ENCODE data around the gene GTF2F2.
"Not testable (repeated sequence)": the region's sequence is repeated elsewhere in the genome, so short reads cannot be mapped to it uniquely, and the experiment has no call there.

The GTF2F2 gene

DNA sequence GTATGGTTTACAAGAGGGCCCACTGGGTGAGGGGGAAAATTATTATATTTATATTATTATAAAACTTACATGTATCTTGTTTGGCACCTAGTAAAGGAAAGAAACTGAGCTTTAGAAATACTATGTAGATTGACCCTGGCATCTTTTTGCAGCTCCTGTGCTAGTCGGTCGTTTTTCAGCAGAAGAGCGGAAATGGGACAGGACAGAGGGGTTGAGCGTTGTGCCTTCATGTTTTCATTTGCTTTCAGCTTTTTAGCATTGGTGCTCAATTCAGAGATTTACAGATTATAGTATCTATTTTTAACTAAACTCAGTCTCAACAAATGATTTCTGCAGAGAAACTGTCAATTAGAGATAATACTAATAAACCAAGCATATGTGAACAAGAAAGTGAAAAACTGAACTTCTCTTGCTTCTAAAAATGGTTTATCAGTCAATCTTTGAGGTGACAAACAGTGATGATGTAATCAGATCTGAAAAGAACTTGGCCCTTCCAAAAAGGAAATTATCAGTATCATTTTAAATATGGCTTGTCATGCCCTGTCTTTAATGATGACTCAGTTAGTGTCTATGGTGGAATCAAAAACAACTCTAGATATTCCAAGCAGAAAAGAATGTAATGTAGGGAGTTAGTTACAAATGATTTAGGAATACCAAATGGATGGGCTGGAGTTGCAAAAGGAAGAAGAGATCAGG is 137.5 kb downstream of the GTF2F2 start:
- DNase-seq: no peak

DNA sequence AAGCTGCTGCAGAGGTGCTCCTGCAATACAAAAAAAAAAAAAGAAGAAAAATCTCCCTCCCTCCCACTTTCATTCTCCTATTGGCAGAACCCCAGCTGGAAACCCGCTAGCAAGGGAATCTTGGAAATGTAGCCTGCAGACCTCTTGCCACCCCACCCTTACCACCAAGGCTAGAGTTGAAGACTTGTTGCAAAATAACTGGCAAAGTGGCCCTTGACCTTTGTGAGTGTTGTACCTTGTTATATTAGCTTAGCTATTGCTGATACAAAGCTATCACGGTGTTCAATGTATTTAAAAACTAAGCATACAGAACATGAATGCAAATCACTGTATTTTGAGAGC is 138.0 kb downstream of the GTF2F2 start:
- DNase-seq: no peak

DNA sequence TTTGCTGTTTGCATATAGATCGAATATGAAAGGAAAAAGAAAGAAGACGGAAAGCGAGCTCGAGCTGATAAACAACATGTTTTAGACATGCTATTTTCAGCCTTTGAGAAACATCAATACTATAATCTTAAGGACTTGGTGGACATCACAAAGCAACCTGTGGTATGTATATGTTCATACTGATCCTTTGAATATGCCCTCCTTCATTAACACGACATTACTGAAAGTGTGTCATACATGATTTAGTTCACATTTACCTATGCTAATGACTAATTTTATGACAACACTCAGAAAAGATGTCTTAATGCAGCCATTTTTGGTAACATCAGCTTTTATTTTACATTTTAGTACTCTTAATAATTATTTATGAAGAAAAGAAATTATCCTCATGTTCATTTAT is 146.9 kb downstream of the GTF2F2 start:
- no peak for DNase-seq

DNA sequence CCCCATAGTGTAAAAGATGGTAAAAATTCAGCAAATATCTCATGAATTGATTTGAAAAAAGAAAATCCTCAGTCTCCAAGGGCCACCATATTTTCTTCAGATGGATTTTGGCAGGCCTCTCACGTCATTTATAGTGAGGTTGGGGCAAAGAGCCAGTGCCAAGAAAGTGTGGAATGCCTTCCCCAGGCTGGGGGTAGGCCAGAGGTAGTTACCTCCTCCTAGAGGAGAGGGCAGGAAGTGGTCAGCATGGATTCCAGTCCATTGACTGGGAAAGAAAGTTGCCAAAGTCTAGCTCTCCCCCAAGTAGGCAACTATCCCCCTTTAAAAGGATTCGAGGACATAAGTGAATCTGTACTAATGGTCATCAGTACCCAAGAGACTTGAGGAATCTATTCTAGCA is 148.9 kb downstream of the GTF2F2 start:
- no peak for DNase-seq

DNA sequence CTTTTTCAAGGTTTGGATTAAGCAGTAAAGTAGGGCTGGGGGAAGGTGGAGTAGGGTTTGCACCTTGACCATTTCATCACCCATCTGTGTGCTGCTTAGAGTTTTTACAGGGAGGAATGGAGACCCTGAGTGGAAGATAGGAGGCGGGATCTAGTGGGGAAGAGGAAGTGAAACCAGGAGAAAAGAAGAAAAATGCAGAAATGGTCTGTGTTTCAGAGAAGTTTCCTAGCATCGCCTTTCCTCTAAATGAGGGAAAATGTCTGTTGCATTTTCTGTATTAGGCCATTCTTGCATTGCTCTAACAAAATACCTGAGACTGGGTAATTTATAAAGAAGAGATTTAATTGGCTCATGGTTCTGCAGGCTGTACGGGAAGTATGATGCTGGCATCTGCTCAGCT is 156.6 kb downstream of the GTF2F2 start:
- no peak for DNase-seq

DNA sequence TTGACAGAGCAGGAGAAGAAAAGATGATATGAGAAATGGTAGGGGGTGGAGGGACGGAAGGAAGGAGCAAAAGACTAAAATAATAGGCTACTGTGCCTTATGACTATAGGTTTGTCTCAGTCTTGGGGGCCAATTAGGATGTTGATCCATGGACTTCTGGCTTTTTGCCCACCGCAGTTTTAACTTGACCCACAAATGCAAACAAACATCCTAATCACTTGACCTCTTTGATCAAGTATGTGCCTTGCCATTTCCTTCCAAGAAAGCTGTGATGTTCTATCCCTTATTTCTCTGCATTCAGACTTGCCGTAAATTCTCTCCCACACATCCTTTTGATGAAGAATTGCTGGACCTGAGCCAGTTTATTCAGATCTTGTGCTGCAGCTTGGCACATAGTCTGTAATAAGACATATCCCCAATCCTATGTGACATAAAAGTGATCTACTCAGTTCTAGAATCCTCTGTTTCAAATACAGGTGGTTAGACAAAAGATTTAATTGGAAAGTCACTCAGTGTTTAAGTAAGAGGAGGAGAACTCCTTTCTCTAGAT is 157.9 kb downstream of the GTF2F2 start:
- DNase-seq: no peak

DNA sequence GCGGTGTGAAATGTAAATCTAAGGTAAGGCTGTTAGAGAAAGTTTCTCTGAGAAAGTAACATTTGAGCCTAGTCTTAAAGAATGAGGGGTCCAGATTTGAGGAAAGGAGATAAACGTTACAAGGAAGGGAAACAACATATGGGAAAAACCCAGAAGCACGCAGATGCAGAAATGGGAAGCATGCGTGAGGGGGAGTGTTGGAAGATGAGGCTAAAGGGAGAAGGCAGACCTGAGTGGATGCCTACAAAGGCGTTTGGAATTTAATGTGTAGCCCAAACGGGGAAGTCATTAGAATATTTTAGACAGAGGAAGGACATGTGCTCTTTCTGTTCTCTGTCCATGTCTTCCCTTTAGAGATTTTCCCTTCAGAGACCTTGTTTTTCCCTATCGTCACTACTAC is 159.7 kb downstream of the GTF2F2 start:
- DNase-seq: no peak

DNA sequence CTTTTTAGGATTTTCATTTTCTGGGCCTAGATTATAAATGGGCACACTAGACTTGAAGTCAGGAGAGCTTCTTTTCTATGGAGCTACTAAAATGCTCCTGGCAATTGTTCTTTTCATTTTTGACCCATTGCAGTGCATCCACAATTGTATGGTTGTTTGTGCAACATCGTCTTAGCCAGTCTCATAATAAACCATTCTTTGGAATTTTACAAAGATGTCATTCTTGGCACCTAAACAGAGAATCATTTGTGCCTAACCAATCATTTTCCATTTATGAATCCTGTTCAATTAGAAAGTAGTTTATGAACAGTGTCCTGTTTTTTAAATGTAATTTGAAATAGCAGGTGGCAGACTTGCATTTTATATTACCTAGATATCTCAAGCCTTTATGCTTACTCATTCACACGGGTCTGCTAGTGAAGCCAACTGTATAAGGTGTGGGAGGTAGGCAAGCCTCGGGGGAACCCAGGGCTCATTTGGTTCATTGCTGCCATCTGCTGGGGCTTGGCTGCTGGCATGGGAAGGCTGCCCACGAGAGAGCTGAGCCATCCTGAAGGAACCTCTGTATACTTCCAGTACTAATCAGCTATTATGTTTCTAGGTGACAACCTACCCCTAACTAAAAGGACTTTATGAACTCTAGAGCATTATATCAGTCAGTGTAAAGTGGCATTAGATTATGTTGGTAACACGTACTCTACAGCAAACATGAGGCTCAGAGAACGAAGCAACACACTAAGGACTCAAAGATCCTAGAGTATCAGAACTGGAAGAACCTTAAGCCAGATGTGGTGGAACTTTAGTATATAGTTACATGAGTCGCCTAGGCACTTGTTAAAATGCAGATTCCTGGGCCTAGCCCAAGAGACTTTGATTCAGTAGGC is 160.7 kb downstream of the GTF2F2 start:
- DNase-seq: peak; percentile 43

DNA sequence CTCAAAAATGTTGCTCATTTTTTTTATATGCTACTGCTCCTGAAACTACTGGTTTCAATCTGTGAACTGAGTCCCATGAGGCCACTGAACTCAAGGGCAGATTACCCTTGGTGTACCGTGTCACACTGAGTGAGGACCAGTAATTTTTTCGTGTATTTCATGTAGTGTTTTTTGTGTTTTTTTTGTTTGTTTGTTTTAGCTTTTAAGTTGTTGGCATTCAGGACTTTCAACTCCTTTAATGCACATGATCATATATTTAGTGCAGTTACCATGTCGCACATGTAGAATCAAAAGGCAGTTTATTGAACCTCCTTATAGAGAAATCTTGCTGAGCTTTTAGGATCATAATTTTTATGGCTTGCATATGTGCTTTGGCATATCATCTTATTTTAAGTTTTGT is 162.7 kb downstream of the GTF2F2 start:
- DNase-seq: no peak

DNA sequence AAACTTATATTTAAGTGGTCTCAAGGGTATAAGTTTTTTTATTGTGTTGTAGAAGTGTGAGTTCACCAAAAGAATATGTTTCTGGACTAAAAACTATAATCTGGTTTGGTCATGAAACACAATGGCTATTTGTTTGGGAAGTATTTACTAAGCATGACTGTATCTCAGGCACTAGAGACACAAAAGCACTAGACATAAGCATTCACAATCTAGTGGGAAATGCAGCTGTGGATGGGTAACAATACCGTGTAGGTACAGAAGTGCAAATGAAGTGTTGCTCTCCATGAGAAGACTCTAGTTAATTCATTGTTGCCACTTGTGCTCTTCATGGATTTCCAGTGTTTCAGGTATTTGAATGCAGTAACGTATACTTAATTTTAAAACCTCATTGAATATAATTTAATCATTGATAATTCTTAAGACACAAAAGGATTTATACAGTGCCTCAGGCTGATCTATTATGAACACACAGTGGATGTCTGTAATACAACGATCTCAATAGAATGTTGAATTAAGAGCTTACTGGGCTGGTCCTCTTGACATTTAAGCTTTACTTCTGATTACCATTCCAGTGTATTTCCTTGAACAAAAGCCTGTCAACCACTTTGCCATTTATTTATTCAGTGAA is 169.7 kb downstream of the GTF2F2 start:
- no peak for DNase-seq

DNA sequence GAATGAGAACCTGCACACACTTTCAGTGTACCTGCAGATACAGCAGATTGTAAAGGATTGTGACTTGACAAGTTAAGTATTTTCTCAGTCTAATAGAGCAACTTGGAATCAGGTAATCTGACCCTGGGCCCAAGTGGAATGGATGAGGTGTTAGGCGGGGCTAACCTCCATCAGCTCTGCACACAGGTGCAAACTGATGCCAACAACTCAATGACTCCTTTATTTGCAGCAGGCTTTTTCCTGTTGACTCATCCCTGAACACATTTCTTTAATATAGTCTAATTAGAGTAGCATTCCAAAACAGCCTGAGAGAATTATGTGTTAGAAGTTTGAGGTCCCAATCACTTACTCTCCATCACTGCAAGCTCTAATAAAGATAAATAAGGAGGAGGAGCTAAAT is 171.9 kb downstream of the GTF2F2 start:
- no peak for DNase-seq

DNA sequence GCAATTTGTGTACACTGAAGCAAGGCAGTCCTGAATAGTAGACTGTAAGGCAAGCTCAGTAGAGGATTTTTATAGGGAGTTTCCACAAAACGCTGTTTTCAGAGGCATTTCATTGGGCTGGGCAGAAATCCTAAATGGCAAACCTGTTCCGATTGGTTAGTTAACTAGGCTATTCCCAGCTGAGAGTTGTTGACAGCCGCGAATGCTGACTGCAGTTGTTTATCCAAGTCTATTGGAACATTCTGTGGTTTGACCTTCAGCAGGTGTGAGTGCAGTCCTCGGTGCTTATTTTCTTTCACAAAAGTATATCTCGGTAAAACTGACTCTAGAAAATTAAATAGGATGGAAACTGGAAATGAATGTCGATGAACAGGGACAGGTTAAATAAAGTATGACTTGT is 175.2 kb downstream of the GTF2F2 start:
- no peak for DNase-seq

DNA sequence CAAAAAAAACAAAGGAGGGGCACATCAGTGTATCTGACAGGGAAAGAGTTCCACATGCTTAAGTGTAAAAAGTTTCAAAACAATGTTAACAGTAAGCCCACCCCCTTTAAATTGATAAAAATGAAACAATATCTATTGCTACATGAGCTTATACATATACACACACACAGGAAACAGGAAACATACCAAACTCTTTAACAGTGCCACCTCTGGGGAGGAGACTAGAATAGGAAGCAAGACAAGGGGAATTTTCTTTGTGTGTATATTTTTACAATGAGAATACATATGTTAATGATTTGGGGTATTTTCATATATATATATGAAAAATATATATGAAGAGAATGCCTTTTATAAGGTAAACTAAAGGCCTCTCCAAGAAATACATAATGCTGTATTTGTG is 175.9 kb downstream of the GTF2F2 start:
- DNase-seq: no peak

DNA sequence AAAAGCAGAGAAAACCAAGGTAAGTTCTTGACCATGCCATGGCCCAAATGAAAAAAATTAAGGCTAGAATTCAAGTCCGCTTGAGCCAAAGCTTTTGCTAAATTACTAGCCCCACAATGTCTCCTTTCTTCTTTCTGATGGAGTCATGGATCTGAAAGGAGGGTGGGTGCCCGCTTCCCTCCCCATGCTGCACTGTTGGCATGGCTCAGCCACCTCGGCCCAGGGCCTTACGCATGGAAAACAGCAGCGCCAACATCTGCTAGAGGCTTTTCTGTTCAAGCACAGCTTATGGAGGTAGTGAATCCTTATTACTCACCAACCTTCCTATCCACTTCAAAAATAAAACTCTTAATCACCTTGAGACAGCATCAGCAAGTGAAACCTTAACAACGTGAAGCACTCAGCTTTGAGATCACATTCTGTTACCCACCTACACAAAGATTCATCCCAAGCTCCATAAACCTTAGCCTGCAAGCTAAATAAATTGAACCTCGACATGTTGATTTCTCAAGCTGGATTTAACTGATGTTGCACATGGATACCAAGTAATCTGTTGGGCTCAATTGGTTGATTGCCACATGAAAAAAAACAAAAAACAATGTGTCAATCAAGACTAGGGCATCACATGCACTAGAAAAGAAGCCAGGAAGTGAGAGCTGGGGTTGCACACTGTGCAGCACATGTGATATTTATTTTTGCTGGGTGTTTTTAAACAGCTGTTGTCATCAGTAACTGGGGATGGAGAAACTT is 177.3 kb downstream of the GTF2F2 start:
- DNase-seq: no peak

DNA sequence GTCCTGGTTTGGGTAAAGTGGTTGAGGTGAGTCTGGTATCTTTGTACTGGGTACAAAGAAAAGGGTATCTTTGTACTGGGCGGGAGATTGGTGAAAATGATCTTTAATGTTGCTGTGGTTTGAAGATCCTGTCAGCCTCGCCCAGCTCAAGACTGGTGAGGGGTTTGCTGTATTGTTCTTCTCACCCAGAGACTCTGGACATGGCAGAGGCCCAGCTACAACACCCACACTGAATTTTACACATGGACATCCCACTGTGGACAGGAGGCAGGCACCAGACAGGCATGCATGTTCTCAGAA is 177.8 kb downstream of the GTF2F2 start:
- no peak for DNase-seq

DNA sequence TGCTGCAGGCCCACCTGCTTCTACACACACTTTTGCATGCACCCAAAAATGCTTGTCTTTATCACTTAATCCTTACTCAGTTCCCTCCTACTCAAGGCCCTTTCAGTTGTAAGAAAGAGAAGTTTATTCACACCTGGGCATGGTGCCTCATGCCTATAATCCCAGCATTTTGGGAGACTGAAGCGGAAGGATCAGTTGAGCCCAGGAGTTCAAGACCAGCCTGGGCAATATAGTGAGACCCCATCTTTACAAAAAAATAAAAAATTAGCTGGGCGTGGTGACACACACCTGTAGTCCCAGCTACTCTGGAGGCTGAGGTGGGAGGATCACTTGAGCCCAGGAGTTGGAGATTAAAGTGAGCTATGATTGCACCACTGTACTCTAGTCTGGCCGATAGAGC is 178.2 kb downstream of the GTF2F2 start:
- not testable (repeated sequence) for DNase-seq

DNA sequence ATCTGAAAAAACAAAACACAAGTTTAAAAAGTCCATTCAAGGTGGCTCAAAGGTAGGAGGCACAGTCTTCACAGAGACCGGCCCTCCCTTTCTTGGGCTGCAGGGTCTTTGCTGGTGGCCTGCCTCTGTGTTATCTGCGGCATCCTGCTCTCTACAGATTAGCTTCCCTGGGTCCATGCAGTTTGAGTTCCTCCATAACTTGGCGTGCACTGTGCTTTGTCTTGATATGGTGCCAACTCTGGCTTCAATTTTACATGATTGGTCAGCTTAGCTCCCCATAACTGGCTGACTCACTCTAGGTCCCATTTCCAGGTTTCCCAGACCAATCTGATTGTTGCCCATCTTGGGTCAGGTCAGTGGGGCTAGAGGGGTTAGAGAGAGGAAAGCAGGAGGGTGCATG is 178.9 kb downstream of the GTF2F2 start:
- DNase-seq: no peak

DNA sequence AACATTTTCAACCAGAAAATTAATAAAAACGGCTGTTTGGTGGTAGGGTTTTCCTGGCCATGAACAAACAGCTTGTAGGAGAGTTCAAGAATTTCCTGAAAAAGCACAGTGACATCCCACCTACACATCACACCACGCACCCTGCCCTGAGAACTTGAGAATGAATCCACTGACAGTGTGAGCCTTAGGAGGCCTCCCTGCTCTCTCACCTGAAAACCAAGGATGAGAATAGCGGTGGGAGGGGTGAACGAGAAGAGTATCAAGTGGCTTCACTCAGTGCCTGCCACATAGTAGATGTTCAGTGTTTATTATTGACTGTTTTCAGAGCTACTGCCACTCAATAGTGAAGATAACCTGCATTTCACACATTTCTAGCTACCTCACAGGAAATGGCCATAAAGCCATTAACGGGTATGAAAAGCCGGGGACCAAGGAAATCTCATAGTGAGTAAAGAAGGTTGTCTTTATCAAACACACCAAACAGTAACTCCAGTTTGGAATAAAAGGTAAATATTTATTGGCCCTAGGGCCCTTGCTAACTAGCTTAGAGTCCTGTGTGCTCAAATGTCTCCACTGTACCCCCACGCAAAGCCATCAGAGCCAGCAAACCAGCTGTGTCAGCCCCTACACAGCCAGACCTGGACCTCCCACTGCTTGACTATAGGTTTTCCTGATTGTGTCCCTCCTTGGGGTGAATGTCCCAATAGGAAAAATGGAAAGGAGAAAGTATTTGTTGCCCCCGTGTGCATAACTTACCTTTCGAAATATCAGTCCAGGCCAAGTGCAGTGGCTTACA is 180.1 kb downstream of the GTF2F2 start:
- no peak for DNase-seq

DNA sequence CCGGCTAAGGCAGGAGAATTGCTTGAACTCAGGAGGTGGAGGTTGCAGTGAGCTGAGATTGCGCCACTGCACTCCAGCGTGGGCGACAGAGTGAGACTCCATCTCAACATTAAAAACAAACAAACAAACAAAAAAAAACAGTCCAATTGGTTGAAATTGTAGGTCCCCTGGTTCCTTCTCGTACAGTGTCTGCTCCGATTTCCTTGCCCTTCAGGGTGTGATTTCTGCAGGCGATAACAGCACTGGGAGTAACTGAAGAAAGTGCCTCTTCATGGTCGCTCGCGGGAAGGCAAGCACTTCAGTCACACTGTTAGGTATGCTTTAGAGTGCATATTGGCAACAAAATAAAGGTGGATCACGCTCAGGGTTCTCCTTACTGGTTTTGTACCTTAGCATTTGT is 181.0 kb downstream of the GTF2F2 start:
- no peak for DNase-seq

DNA sequence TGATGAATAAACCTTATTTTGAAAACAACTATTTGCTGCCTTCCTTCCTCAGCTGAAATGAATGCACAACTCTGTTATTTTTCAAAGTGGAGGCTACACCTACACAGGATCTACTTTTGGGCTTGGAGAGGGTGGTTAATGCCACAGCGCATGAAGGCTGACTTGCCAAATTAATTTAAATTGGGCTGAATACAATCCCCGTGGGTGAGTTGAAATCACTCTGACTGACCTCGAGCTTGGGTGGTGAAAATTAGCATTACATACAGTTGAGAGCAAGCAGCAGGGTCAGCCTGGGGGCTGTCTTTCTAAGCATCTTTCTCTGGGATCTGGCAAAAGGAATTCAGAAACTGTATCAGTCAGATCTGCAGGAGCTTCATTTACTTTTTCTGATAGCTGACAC is 182.2 kb downstream of the GTF2F2 start:
- no peak for DNase-seq

DNA sequence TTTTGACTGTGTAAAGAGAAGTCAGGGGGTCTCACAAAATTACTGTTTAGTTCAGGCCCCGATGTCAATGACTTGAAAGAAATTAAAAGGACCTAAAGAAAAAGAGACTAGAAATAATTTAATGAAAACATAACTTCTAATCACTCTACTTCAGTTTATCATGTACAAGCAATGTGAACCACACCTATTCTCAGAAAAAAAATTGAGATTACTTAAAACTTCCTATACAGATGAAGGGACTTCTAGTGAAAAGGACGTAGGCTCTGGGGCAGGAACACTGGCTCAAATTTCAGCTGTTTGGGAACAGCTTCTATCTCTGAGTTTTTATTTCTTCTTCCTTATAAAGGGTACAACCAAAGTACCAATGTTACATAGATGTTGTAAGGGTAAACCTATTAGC is 182.7 kb downstream of the GTF2F2 start:
- DNase-seq: no peak

DNA sequence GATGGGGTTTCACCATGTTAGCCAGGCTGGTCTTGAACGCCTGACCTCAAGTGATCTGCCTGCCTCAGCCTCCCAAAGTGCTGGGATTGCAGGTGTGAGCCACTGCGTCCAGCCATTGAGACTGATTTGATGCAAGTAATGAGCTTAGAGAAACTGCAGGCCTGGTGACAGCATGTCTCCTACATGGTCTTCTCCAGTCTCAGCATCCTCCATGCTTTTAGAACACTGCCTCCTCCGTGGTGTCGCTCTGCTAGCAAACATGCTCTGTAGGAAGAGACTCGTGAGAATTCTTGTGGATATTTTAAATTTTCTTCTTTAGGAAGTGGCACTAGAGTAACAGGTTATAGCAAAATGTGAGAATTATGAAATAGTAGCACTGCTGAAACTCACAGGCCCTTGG is 183.6 kb downstream of the GTF2F2 start:
- DNase-seq: no peak

DNA sequence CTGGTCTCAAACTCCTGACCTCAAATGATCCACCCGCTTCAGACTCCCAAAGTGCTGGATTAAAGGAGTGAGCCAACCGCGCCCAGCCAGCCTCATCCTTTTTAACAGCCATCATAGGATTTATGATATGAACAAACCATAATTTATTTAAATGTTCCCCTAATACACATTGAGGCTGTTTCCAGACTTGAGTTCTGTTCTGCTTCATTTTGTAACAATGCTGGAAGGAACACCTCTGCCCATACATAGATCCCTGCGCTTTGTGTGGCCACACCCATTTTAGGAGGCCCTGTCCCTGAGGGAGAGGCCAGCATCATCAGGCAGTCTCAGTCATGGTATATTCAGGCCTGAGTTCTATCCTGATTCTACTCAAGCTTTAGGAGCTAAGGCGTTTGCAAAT is 184.8 kb downstream of the GTF2F2 start:
- DNase-seq: no peak
